Subcutaneous abdominal adipose tissue (tissue), 5 donors: ENCODE results near the gene CDAN1.

Experiments used
- H3K27ac ChIP-seq: one replicate; pipeline ENCODE4 v1.7.0; 2013; ENCODE audit warnings: low read depth, mild to moderate bottlenecking, inconsistent platforms, low read length, moderate library complexity
- H3K27me3 ChIP-seq, 5 donors: one replicate each; pipeline ENCODE4 v1.7.0; 2013; ENCODE audit warnings: low read length in 5 of 5, inconsistent platforms in 1 of 5; ENCODE audit not compliant: control insufficient read depth in 5 of 5, insufficient read depth in 4 of 5
- H3K36me3 ChIP-seq, 5 donors: one replicate each; pipeline ENCODE4 v1.7.0; 2013; ENCODE audit warnings: low read length in 5 of 5; ENCODE audit not compliant: control insufficient read depth in 5 of 5, insufficient read depth in 5 of 5
- H3K4me1 ChIP-seq, 5 donors: one replicate each; pipeline ENCODE4 v1.7.0; 2013; ENCODE audit warnings: low read length in 5 of 5, mild to moderate bottlenecking in 3 of 5, moderate library complexity in 1 of 5; ENCODE audit not compliant: control insufficient read depth in 5 of 5, insufficient read depth in 5 of 5
- H3K4me3 ChIP-seq, 5 donors: one replicate each; pipeline ENCODE4 v1.7.0; 2013; ENCODE audit warnings: low read length in 5 of 5, low read depth in 1 of 5
- H3K9ac ChIP-seq, 5 donors: one replicate each; pipeline ENCODE4 v1.7.0; 2013; ENCODE audit warnings: low read length in 5 of 5, mild to moderate bottlenecking in 4 of 5, moderate library complexity in 3 of 5
- H3K9me3 ChIP-seq, 5 donors: one replicate each; pipeline ENCODE4 v1.7.0; 2013; ENCODE audit warnings: low read length in 5 of 5; ENCODE audit not compliant: control insufficient read depth in 5 of 5
- donor health status: healthy.
- donor health status: healthy.
- donor health status: healthy.
- donor health status: healthy.
- donor health status: healthy.

The CDAN1 gene

GRCh38 chr15:42694398-42694797, 42.5 kb downstream of the CDAN1 start:
- Histone ChIP-seq H3K27ac (no peak overlapping the region), H3K4me1 (no peaks in the 10 kb centered on the region), H3K36me3 (peaks cover 12 to 90% (median 79%) of the 10 kb centered on the region in 5 donors), H3K27me3 (no peaks in the 10 kb centered on the region), H3K4me3 (no peak overlapping the region), H3K9me3 (no peaks in the 10 kb centered on the region), H3K9ac (no peak overlapping the region)

- H3K27ac ChIP-seq, result no peak overlapping the region
- peaks cover 12 to 94% (median 84%) of the 10 kb centered on the region in 5 donors for H3K36me3 ChIP-seq
- H3K4me3 ChIP-seq, result no peak overlapping the region
- H3K9ac ChIP-seq, result no peak overlapping the region
- H3K4me1 ChIP-seq, result no peaks in the 10 kb centered on the region
- H3K27me3 ChIP-seq, result no peaks in the 10 kb centered on the region
- H3K9me3 ChIP-seq, result no peaks in the 10 kb centered on the region
Observed at GRCh38 chr15:42693942-42694341, 43.0 kb downstream of the CDAN1 start.

- H3K4me1 ChIP-seq, result no peaks in the 10 kb centered on the region
- H3K9me3 ChIP-seq, result no peaks in the 10 kb centered on the region
- no peaks in the 10 kb centered on the region for H3K27me3 ChIP-seq
- H3K27ac ChIP-seq, result no peak overlapping the region
- H3K9ac ChIP-seq, result no peak overlapping the region
- peaks cover 12 to 95% (median 88%) of the 10 kb centered on the region in 5 donors for H3K36me3 ChIP-seq
- H3K4me3 ChIP-seq, result no peak overlapping the region
Observed at GRCh38 chr15:42693496-42693895, 43.4 kb downstream of the CDAN1 start.

- Histone ChIP-seq H3K4me3 (no peak overlapping the region), H3K27me3 (no peaks in the 10 kb centered on the region), H3K9ac (no peak overlapping the region), H3K36me3 (peaks cover 12 to 100% (median 93%) of the 10 kb centered on the region in 5 donors), H3K27ac (no peak overlapping the region), H3K4me1 (no peaks in the 10 kb centered on the region), H3K9me3 (no peaks in the 10 kb centered on the region)
Observed at GRCh38 chr15:42692997-42693396, 43.9 kb downstream of the CDAN1 start.

- Histone ChIP-seq H3K9me3 (no peaks in the 10 kb centered on the region), H3K9ac (no peak overlapping the region), H3K36me3 (peaks cover 11 to 100% (median 94%) of the 10 kb centered on the region in 5 donors), H3K4me1 (no peaks in the 10 kb centered on the region), H3K27ac (no peak overlapping the region), H3K27me3 (no peaks in the 10 kb centered on the region), H3K4me3 (no peak overlapping the region)
Observed at GRCh38 chr15:42692536-42692935, 44.4 kb downstream of the CDAN1 start.

- Histone ChIP-seq H3K27me3 (no peaks in the 10 kb centered on the region), H3K27ac (no peak overlapping the region), H3K4me3 (no peak overlapping the region), H3K36me3 (peaks cover 7 to 100% (median 97%) of the 10 kb centered on the region in 5 donors), H3K9ac (no peak overlapping the region), H3K4me1 (no peaks in the 10 kb centered on the region), H3K9me3 (no peaks in the 10 kb centered on the region)
Observed at GRCh38 chr15:42691770-42692169, 45.2 kb downstream of the CDAN1 start.

GRCh38 chr15:42691308-42691707, 45.6 kb downstream of the CDAN1 start:
- H3K27ac ChIP-seq, result no peak overlapping the region
- H3K36me3 ChIP-seq, result peaks cover 4 to 100% (median 98%) of the 10 kb centered on the region in 5 donors
- no peaks in the 10 kb centered on the region for H3K9me3 ChIP-seq
- H3K4me1 ChIP-seq, result no peaks in the 10 kb centered on the region
- H3K4me3 ChIP-seq, result no peak overlapping the region
- H3K9ac ChIP-seq, result no peak overlapping the region
- no peaks in the 10 kb centered on the region for H3K27me3 ChIP-seq

GRCh38 chr15:42688301-42688700, 48.6 kb downstream of the CDAN1 start:
- Histone ChIP-seq H3K4me3 (no peak overlapping the region), H3K4me1 (no peaks in the 10 kb centered on the region), H3K9me3 (no peaks in the 10 kb centered on the region), H3K27ac (no peak overlapping the region), H3K36me3 (peaks cover 5 to 98% (median 95%) of the 10 kb centered on the region in 5 donors), H3K27me3 (no peaks in the 10 kb centered on the region), H3K9ac (no peak overlapping the region)

- H3K27ac ChIP-seq, result no peak overlapping the region
- no peaks in the 10 kb centered on the region for H3K4me1 ChIP-seq
- no peaks in the 10 kb centered on the region for H3K9me3 ChIP-seq
- no peak overlapping the region for H3K9ac ChIP-seq
- H3K27me3 ChIP-seq, result no peaks in the 10 kb centered on the region
- H3K4me3 ChIP-seq, result no peak overlapping the region
- peaks cover 5 to 97% (median 96%) of the 10 kb centered on the region in 5 donors for H3K36me3 ChIP-seq
Observed at GRCh38 chr15:42687740-42688139, 49.2 kb downstream of the CDAN1 start.

- no peak overlapping the region for H3K4me3 ChIP-seq
- H3K9me3 ChIP-seq, result no peaks in the 10 kb centered on the region
- no peaks in the 10 kb centered on the region for H3K4me1 ChIP-seq
- no peak overlapping the region for H3K27ac ChIP-seq
- H3K9ac ChIP-seq, result no peak overlapping the region
- H3K36me3 ChIP-seq, result peaks cover 8 to 97% (median 96%) of the 10 kb centered on the region in 5 donors
- H3K27me3 ChIP-seq, result no peaks in the 10 kb centered on the region
Observed at GRCh38 chr15:42686281-42686680, 50.6 kb downstream of the CDAN1 start.

- H3K36me3 ChIP-seq, result peaks cover 11 to 94% (median 89%) of the 10 kb centered on the region in 5 donors
- H3K27ac ChIP-seq, result no peak overlapping the region
- H3K9ac ChIP-seq, result no peak overlapping the region
- H3K27me3 ChIP-seq, result no peaks in the 10 kb centered on the region
- H3K4me3 ChIP-seq, result no peak overlapping the region
- peaks cover 0 to 18% (median 9%) of the 10 kb centered on the region in 5 donors for H3K4me1 ChIP-seq
- H3K9me3 ChIP-seq, result no peaks in the 10 kb centered on the region
Observed at GRCh38 chr15:42681119-42681518, 55.8 kb downstream of the CDAN1 start.
